Activated B cell treated with CpG ODN at 0.5 μM for 24 hours (primary cell): Measurements from ENCODE around the gene FCRL5. TPM values are rescaled to one million over a fixed set of nuclear protein-coding genes. Genes with fewer than 3 reads are reported as not detected.
"Not testable (repeated sequence)": the region's sequence is repeated elsewhere in the genome, so short reads cannot be mapped to it uniquely, and the experiment has no call there.

Experiments
- ATAC-seq: fragments of 200-7000 bp; cut with Tn5 transposase; one replicate; pipeline ENCODE4 v1.10.0; 2021; ENCODE audit warnings: low read depth, mild to moderate bottlenecking, moderate library complexity
- CTCF ChIA-PET: fragments of 350-600 bp; sonication (Branson Sonifier 250); formaldehyde crosslinking; loops from one replicate; lab custom pipeline; 2021; ENCODE audit warnings: antibody characterized with exemption; lab: Charles Lee
- POLR2A ChIA-PET: fragments of 350-600 bp; sonication (Branson Sonifier 250); formaldehyde crosslinking; loops from one replicate; lab custom pipeline; 2021; ENCODE audit warnings: antibody characterized with exemption; lab: Charles Lee
- DNase-seq: peaks from one replicate; pipeline ENCODE4 v3.0.0; 2022
- H3K27ac Mint-ChIP-seq: one replicate; pipeline ENCODE4 v1.8.0; 2020; ENCODE audit warnings: mixed read lengths
- H3K27me3 Mint-ChIP-seq: one replicate; pipeline ENCODE4 v1.8.0; 2021; ENCODE audit warnings: mixed read lengths
- H3K36me3 Mint-ChIP-seq: one replicate; pipeline ENCODE4 v1.8.0; 2021; ENCODE audit warnings: low read depth, mixed read lengths
- H3K4me1 Mint-ChIP-seq: one replicate; pipeline ENCODE4 v1.8.0; 2021; ENCODE audit warnings: mixed read lengths
- H3K4me3 Mint-ChIP-seq: one replicate; pipeline ENCODE4 v1.8.0; 2020; ENCODE audit warnings: mild to moderate bottlenecking, mixed read lengths
- H3K9me3 Mint-ChIP-seq: one replicate; pipeline ENCODE4 v1.8.0; 2020; ENCODE audit warnings: mixed read lengths
- CTCF ChIP-seq: fragments of 200-600 bp; IDR thresholded peaks from one replicate; pipeline ENCODE4 v1.8.0; 2022; ENCODE audit warnings: antibody characterized with exemption, mild to moderate bottlenecking
- intact Hi-C: fragments of 100-400 bp; cut with micrococcal nuclease; formaldehyde crosslinking; loops from one replicate; pipeline ENCODE4 v1.15.1; 2024
- total RNA-seq: library from RNA; stranded (reverse); gene quantifications from 2 replicates; pipeline ENCODE4 v1.2.3, GENCODE V29; 2022

The FCRL5 gene
- total RNA-seq, 1 donor from 2014 or later: 55.4 TPM

- CTCF ChIA-PET: interaction anchor here (1.3 to 1.5 kb wide), 2 partner anchors 17 to 292 kb away, joined by 4 read pairs; no protein-coding TSS in a partner anchor
- POLR2A ChIA-PET: no interaction called here
Observed at GRCh38 chr1:157488156-157488555, 64.2 kb downstream of the FCRL5 start.

GRCh38 chr1:157487504-157487903 is 64.8 kb downstream of the FCRL5 start:
- H3K27me3 Mint-ChIP-seq: no peaks in the 10 kb centered on the region
- H3K36me3 Mint-ChIP-seq: no peaks in the 10 kb centered on the region
- DNase-seq (no peak), ATAC-seq (no peak)
- intact Hi-C loops: loop anchor here (1.0 kb wide), 1 partner anchor 109 kb away; no protein-coding TSS in a partner anchor
- H3K9me3 Mint-ChIP-seq: no peaks in the 10 kb centered on the region
- POLR2A ChIA-PET: no interaction called here
- H3K27ac Mint-ChIP-seq: no peak overlapping the region
- CTCF ChIA-PET: interaction anchor here (1.0 to 1.3 kb wide), 2 partner anchors 113 to 291 kb away, joined by 4 read pairs; no protein-coding TSS in a partner anchor
- H3K4me1 Mint-ChIP-seq: peaks cover 3% of the 10 kb centered on the region
- no peak for TF ChIP-seq CTCF
- no peak overlapping the region for H3K4me3 Mint-ChIP-seq

More at GRCh38 chr1:157488156-157488555, 64.2 kb downstream of the FCRL5 start:
- no peak for DNase-seq
- Mint-ChIP-seq H3K27me3 (no peaks in the 10 kb centered on the region), H3K9me3 (no peaks in the 10 kb centered on the region), H3K4me3 (no peak overlapping the region), H3K27ac (no peak overlapping the region), H3K36me3 (no peaks in the 10 kb centered on the region), H3K4me1 (peaks cover 3% of the 10 kb centered on the region)
- ATAC-seq: no peak
- no peak for TF ChIP-seq CTCF
- intact Hi-C loops: loop anchor here (2.0 kb wide), 1 partner anchor 325 kb away; no protein-coding TSS in a partner anchor

- Mint-ChIP-seq H3K4me3 (no peak overlapping the region), H3K9me3 (no peaks in the 10 kb centered on the region), H3K4me1 (peaks cover 3% of the 10 kb centered on the region), H3K27me3 (no peaks in the 10 kb centered on the region), H3K36me3 (no peaks in the 10 kb centered on the region), H3K27ac (no peak overlapping the region)
- intact Hi-C loops: loop anchor here (1.0 kb wide), 1 partner anchor 109 kb away; no protein-coding TSS in a partner anchor
- DNase-seq (no peak), ATAC-seq (no peak)
- CTCF ChIA-PET: interaction anchor here (1.0 to 1.3 kb wide), 2 partner anchors 113 to 291 kb away, joined by 4 read pairs; no protein-coding TSS in a partner anchor
- POLR2A ChIA-PET: no interaction called here
- no peak for TF ChIP-seq CTCF
Observed at GRCh38 chr1:157487096-157487495, 65.2 kb downstream of the FCRL5 start.

- ATAC-seq, POLR2A ChIA-PET, H3K27me3 Mint-ChIP-seq, H3K27ac Mint-ChIP-seq, H3K9me3 Mint-ChIP-seq, intact Hi-C loops, H3K4me1 Mint-ChIP-seq, H3K36me3 Mint-ChIP-seq, DNase-seq, H3K4me3 Mint-ChIP-seq: not testable (repeated sequence)
- CTCF ChIA-PET: interaction anchor here (1.0 to 1.4 kb wide), 2 partner anchors 9 to 112 kb away, joined by 4 to 6 read pairs; no protein-coding TSS in a partner anchor
Observed at GRCh38 chr1:157486400-157486799, 65.9 kb downstream of the FCRL5 start.

- ChIA-PET POLR2A (no interaction called here), CTCF (interaction anchor here (1.4 kb wide), 1 partner anchor 10 kb away, joined by 6 read pairs; no protein-coding TSS in a partner anchor)
- intact Hi-C loops: no loop called here
Observed at GRCh38 chr1:157485793-157486192, 66.5 kb downstream of the FCRL5 start.

More at GRCh38 chr1:157485793-157486192, 66.5 kb downstream of the FCRL5 start:
- Mint-ChIP-seq H3K9me3 (peaks cover under 1% of the 10 kb centered on the region), H3K4me1 (peaks cover 3% of the 10 kb centered on the region), H3K36me3 (no peaks in the 10 kb centered on the region), H3K27me3 (no peaks in the 10 kb centered on the region), H3K4me3 (no peak overlapping the region), H3K27ac (no peak overlapping the region)
- TF ChIP-seq CTCF: no peak
- no peak for DNase-seq
- no peak for ATAC-seq
